Liver (tissue), 9 donors: ENCODE results near the gene OR10A4. TPM values are rescaled to one million over a fixed set of nuclear protein-coding genes. Genes with fewer than 3 reads are reported as not detected.

Experiments
- DNase-seq: peaks from one replicate; pipeline ENCODE4 v3.0.0-alpha.2; 2017; ENCODE audit warnings: low spot score
- H3K27ac ChIP-seq, 2 donors: one replicate each; pipeline ENCODE4 v1.7.0; 2013; ENCODE audit warnings: inconsistent platforms in 2 of 2, low read length in 2 of 2, control low read depth in 1 of 2, low read depth in 1 of 2, mild to moderate bottlenecking in 1 of 2
- H3K27me3 ChIP-seq, 4 donors: one replicate each; pipeline versions ENCODE4 v1.6.1 to v1.7.0; 2013; ENCODE audit warnings: low read length in 3 of 4, inconsistent platforms in 1 of 4, mild to moderate bottlenecking in 1 of 4, moderate library complexity in 1 of 4; ENCODE audit not compliant: control insufficient read depth in 4 of 4, insufficient read depth in 4 of 4
- H3K36me3 ChIP-seq, 4 donors: one replicate each; pipeline versions ENCODE4 v1.6.1 to v1.7.0; 2013; ENCODE audit warnings: low read length in 3 of 4, mild to moderate bottlenecking in 3 of 4, low read depth in 1 of 4, moderate library complexity in 1 of 4; ENCODE audit not compliant: control insufficient read depth in 4 of 4, insufficient read depth in 3 of 4
- H3K4me1 ChIP-seq, 4 donors: one replicate each; pipeline versions ENCODE4 v1.6.1 to v1.7.0; 2013; ENCODE audit warnings: low read length in 3 of 4, mild to moderate bottlenecking in 3 of 4, moderate library complexity in 1 of 4; ENCODE audit not compliant: control insufficient read depth in 4 of 4, insufficient read depth in 4 of 4
- H3K4me3 ChIP-seq, 3 donors: one replicate each; pipeline versions ENCODE4 v1.6.1 to v1.7.0; 2013; ENCODE audit warnings: low read length in 3 of 3, control low read depth in 1 of 3, low read depth in 1 of 3, mild to moderate bottlenecking in 1 of 3
- H3K9ac ChIP-seq, 2 donors: one replicate each; pipeline ENCODE4 v1.7.0; 2013; ENCODE audit warnings: low read length in 2 of 2, mild to moderate bottlenecking in 2 of 2, moderate library complexity in 2 of 2, control low read depth in 1 of 2, low read depth in 1 of 2
- H3K9me3 ChIP-seq, 4 donors: one replicate each; pipeline versions ENCODE4 v1.6.1 to v1.7.0; 2013; ENCODE audit warnings: low read length in 3 of 4; ENCODE audit not compliant: control insufficient read depth in 4 of 4
- EGR1 ChIP-seq, 2 donors: IDR thresholded peaks; 2 replicates each; pipeline ENCODE4 v1.6.1; 2016 to 2018; ENCODE audit warnings: antibody characterized with exemption in 2 of 2, low read depth in 2 of 2
- FOXA1 ChIP-seq: IDR thresholded peaks from 2 replicates; pipeline ENCODE4 v1.6.1; 2016; ENCODE audit warnings: antibody characterized with exemption
- GABPA ChIP-seq, 2 donors: IDR thresholded peaks in 1 of 2; conservative IDR thresholded peaks in 1 of 2; 2 replicates each; pipeline ENCODE4 v1.6.1; 2016; ENCODE audit warnings: antibody characterized with exemption in 2 of 2, mild to moderate bottlenecking in 1 of 2, moderate library complexity in 1 of 2
- HNF4A ChIP-seq, 2 donors: conservative IDR thresholded peaks; 2 replicates each; pipeline ENCODE4 v1.6.1; 2016; ENCODE audit warnings: antibody characterized with exemption in 2 of 2, mild to moderate bottlenecking in 2 of 2
- HNF4G ChIP-seq: IDR thresholded peaks from 2 replicates; pipeline ENCODE4 v1.6.1; 2016; ENCODE audit warnings: antibody characterized with exemption
- JUND ChIP-seq, 2 donors: IDR thresholded peaks; 2 replicates each; pipeline ENCODE4 v1.6.1; 2016; ENCODE audit warnings: antibody characterized with exemption in 2 of 2
- MAX ChIP-seq: IDR thresholded peaks from 2 replicates; pipeline ENCODE4 v1.6.1; 2016; ENCODE audit warnings: antibody characterized with exemption
- NR2F2 ChIP-seq: IDR thresholded peaks from 2 replicates; pipeline ENCODE4 v1.6.1; 2016; ENCODE audit warnings: antibody characterized with exemption
- RAD21 ChIP-seq, 2 donors: IDR thresholded peaks; 2 replicates each; pipeline ENCODE4 v1.6.1; 2016; ENCODE audit warnings: antibody characterized with exemption in 2 of 2, mild to moderate bottlenecking in 2 of 2
- REST ChIP-seq: IDR thresholded peaks from 2 replicates; pipeline ENCODE4 v1.6.1; 2016; ENCODE audit warnings: antibody characterized with exemption, mild to moderate bottlenecking
- RXRA ChIP-seq, 2 donors: IDR thresholded peaks; 2 replicates each; pipeline ENCODE4 v1.6.1; 2017 to 2018; ENCODE audit warnings: antibody characterized with exemption in 2 of 2, mild to moderate bottlenecking in 1 of 2
- SP1 ChIP-seq: IDR thresholded peaks from 2 replicates; pipeline ENCODE4 v1.6.1; 2018; ENCODE audit warnings: antibody characterized with exemption, mild to moderate bottlenecking
- TAF1 ChIP-seq: conservative IDR thresholded peaks from 2 replicates; pipeline ENCODE4 v1.6.1; 2016; ENCODE audit warnings: antibody characterized with exemption, mild to moderate bottlenecking
- YY1 ChIP-seq: IDR thresholded peaks from 2 replicates; pipeline ENCODE4 v1.6.1; 2016; ENCODE audit warnings: antibody characterized with exemption, mild to moderate bottlenecking
- ZBTB33 ChIP-seq: IDR thresholded peaks from 2 replicates; pipeline ENCODE4 v1.6.1; 2016; ENCODE audit warnings: antibody characterized with exemption
- WGBS: extraction: QIAGEN DNeasy Blood & Tissue Kit; methylation state at CpG from one replicate; pipeline ENCODE4 v1.1.7; 2013; 5-methylcytosine and 5-hydroxymethylcytosine counted together
- polyA plus RNA-seq, 2 donors: library from polyadenylated mRNA; stranded (reverse) in 1 of 2; unstranded in 1 of 2; fragments of 200-250 nt in 1 of 2; fragments of >200 nt in 1 of 2; fragmentation: Nextera tagmentation in 1 of 2; extraction: Ambion mirVana in 1 of 2; gene quantifications; one replicate each; pipeline versions ENCODE4 v1.2.1 to v1.2.3, GENCODE V29; 2013 to 2015
- total RNA-seq, 2 donors: library from RNA; depleted of rRNA; stranded (reverse); fragments of >200 nt; gene quantifications; one replicate each; pipeline ENCODE4 v1.2.3, GENCODE V29; 2014
- TF ChIP-seq, protein P1 (sequence below): IDR thresholded peaks from 2 replicates; pipeline ENCODE4 v1.6.1; 2016; ENCODE audit warnings: antibody characterized with exemption
- donor health status: healthy.
- donor health status: healthy.
- donor health status: healthy.
- donor health status: healthy.
- donor health status: healthy.

The OR10A4 gene, protein sequence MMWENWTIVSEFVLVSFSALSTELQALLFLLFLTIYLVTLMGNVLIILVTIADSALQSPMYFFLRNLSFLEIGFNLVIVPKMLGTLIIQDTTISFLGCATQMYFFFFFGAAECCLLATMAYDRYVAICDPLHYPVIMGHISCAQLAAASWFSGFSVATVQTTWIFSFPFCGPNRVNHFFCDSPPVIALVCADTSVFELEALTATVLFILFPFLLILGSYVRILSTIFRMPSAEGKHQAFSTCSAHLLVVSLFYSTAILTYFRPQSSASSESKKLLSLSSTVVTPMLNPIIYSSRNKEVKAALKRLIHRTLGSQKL
- total RNA-seq: not detected
- polyA plus RNA-seq: not detected

DNA sequence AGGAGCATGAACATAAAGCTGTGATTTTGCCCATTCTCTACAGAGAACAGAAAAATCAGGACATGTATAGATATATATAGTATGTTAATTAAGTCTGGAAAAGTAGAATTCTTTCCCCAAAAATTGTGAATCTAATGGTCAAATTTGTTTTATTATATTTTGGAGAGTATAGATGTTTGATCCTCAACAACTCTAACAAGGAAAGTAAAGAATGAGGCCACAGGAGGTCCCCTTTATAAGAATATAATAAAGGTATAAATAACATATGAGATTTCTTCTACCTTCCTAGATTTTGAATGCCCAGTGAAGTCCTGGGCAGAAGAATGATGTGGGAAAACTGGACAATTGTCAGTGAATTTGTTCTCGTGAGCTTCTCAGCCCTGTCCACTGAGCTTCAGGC, at the start of gene OR10A4:
Gene OR10A4, plus strand, starts transcription at position 301 of the 400 bp plus-strand sequence. Its CDS starts 23 bp downstream, at position 324.
- Histone ChIP-seq H3K27ac (no peak within 1 kb of the TSS), H3K4me1 (no peaks in the 10 kb centered on the region), H3K4me3 (no peak within 1 kb of the TSS), H3K27me3 (no peaks in the 10 kb centered on the region), H3K36me3 (no peaks in the 10 kb centered on the region), H3K9ac (no peak within 1 kb of the TSS), H3K9me3 (peaks cover 0 to 2% (median 0%) of the 10 kb centered on the region in 4 donors)
- WGBS: 92% methylated on average over 1 of the region's 1 CpG
- DNase-seq: no peak
- TF ChIP-seq TAF1: no peak
- no peak for TF ChIP-seq GABPA (IDR thresholded peaks at IDR 0.05 in 1 of 2, conservative IDR thresholded peaks at IDR 0.05 in 1 of 2)
- no peak for TF ChIP-seq HNF4A (conservative IDR thresholded peaks at IDR 0.05)
- no peak for TF ChIP-seq REST
- TF ChIP-seq RXRA (IDR thresholded peaks at IDR 0.05): no peak
- no peak for TF ChIP-seq FOXA1
- no peak for TF ChIP-seq YY1
- TF ChIP-seq NR2F2: no peak
- no peak for TF ChIP-seq SP1
- TF ChIP-seq, protein P1, sequence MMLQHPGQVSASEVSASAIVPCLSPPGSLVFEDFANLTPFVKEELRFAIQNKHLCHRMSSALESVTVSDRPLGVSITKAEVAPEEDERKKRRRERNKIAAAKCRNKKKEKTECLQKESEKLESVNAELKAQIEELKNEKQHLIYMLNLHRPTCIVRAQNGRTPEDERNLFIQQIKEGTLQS: no peak
- no peak for TF ChIP-seq EGR1 (IDR thresholded peaks at IDR 0.05; ENCODE audit: low read depth in 2 of 2)
- TF ChIP-seq ZBTB33: no peak
- TF ChIP-seq MAX: no peak
- TF ChIP-seq RAD21 (IDR thresholded peaks at IDR 0.05): no peak

DNA sequence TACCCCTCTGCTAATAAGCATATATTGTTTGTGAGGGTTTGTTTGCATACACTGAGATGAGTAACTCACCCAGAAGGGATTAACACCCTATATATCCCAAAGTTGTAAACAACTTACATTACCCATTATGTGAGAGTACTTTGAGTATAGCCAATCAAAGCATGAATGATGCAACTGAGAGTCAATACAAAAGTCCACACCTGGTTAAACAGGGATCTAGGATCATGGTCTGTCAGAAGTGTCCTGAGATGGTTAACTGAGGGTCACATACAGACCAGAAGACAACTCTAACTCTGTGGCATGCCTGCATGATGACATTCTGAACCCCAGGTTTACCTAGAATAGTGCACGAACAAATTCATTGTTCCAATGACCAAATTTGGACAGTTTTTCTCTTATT, 48.3 kb upstream of the OR10A4 start:
- Histone ChIP-seq H3K27ac (no peak overlapping the region), H3K36me3 (no peaks in the 10 kb centered on the region), H3K27me3 (peaks cover 0 to 7% (median 0%) of the 10 kb centered on the region in 4 donors), H3K4me1 (no peaks in the 10 kb centered on the region), H3K9ac (no peak overlapping the region), H3K9me3 (no peaks in the 10 kb centered on the region), H3K4me3 (no peak overlapping the region)
- DNase-seq: no peak
- no peak for TF ChIP-seq NR2F2
- TF ChIP-seq RXRA (IDR thresholded peaks at IDR 0.05): no peak
- TF ChIP-seq ZBTB33: no peak
- no peak for TF ChIP-seq HNF4G
- TF ChIP-seq, protein P1: no peak
- TF ChIP-seq REST: no peak
- TF ChIP-seq SP1: no peak
- TF ChIP-seq MAX: no peak
- no peak for TF ChIP-seq GABPA (IDR thresholded peaks at IDR 0.05 in 1 of 2, conservative IDR thresholded peaks at IDR 0.05 in 1 of 2)
- TF ChIP-seq YY1: no peak
- TF ChIP-seq TAF1: no peak
- TF ChIP-seq JUND (IDR thresholded peaks at IDR 0.05): no peak
- WGBS: 57% methylated on average over 1 of the region's 1 CpG
